Bronchial epithelial cell (primary cell): Measurements from ENCODE around the gene FARP1. TPM values are rescaled to one million over a fixed set of nuclear protein-coding genes. Genes with fewer than 3 reads are reported as not detected.

ENCODE experiments used
- DNase-seq: peaks from one replicate; pipeline ENCODE4 v3.0.0-alpha.2; 2010; ENCODE audit warnings: low read depth
- FAIRE-seq: peaks from 2 replicates; lab custom pipeline; 2011; peaks lifted over from hg19 to GRCh38; lab: Jason Lieb, UNC
- H3K27me3 ChIP-seq: 2 replicates; pipeline ENCODE4 v1.5.1; 2011; ENCODE audit warnings: low read length; ENCODE audit not compliant: control insufficient read depth, insufficient read depth
- H3K36me3 ChIP-seq: 2 replicates; pipeline ENCODE4 v1.5.1; 2011; ENCODE audit warnings: low read length; ENCODE audit not compliant: control insufficient read depth, insufficient read depth
- H3K4me3 ChIP-seq: 2 replicates; pipeline ENCODE4 v1.5.1; 2011; ENCODE audit warnings: mild to moderate bottlenecking, low read depth, low read length, control low read depth
- CTCF ChIP-seq: IDR thresholded peaks from 2 replicates; pipeline ENCODE4 v1.5.1; 2011; ENCODE audit warnings: mild to moderate bottlenecking, moderate library complexity, low read length, control low read depth, inconsistent platforms; ENCODE audit not compliant: insufficient read depth, severe bottlenecking
- total RNA-seq: library from RNA; depleted of rRNA; stranded (reverse); fragments of >200 nt; gene quantifications from 2 replicates; pipeline ENCODE4 v1.2.1, GENCODE V29; 2014

FARP1 gene
- total RNA-seq, 1 donor from 2014 or later: 11.1 TPM

- DNase-seq: peak; percentile 55
- no peak for FAIRE-seq
- H3K36me3 ChIP-seq: no peaks in the 10 kb centered on the region
Observed at GRCh38 chr13:98377635-98378378, 234.9 kb downstream of the FARP1 start.

GRCh38 chr13:98384739-98385138 is 241.8 kb downstream of the FARP1 start:
- FAIRE-seq: no peak
- peak; percentile 32 for DNase-seq
- TF ChIP-seq CTCF: no peak
- no peaks in the 10 kb centered on the region for H3K27me3 ChIP-seq
- H3K36me3 ChIP-seq: no peaks in the 10 kb centered on the region
- H3K4me3 ChIP-seq: no peak overlapping the region

More at GRCh38 chr13:98377635-98378378, 234.9 kb downstream of the FARP1 start:
- Histone ChIP-seq H3K4me3 (no peak overlapping the region), H3K27me3 (no peaks in the 10 kb centered on the region)
- no peak for TF ChIP-seq CTCF

GRCh38 chr13:98385606-98386005 is 242.7 kb downstream of the FARP1 start:
- Histone ChIP-seq H3K4me3 (no peak overlapping the region), H3K27me3 (no peaks in the 10 kb centered on the region), H3K36me3 (no peaks in the 10 kb centered on the region)
- no peak for FAIRE-seq
- TF ChIP-seq CTCF: no peak
- no peak for DNase-seq

GRCh38 chr13:98386637-98387036 is 243.7 kb downstream of the FARP1 start:
- DNase-seq (peak; percentile 19), FAIRE-seq (no peak)
- no peak overlapping the region for H3K4me3 ChIP-seq
- no peaks in the 10 kb centered on the region for H3K36me3 ChIP-seq
- no peak for TF ChIP-seq CTCF
- no peaks in the 10 kb centered on the region for H3K27me3 ChIP-seq

DNA sequence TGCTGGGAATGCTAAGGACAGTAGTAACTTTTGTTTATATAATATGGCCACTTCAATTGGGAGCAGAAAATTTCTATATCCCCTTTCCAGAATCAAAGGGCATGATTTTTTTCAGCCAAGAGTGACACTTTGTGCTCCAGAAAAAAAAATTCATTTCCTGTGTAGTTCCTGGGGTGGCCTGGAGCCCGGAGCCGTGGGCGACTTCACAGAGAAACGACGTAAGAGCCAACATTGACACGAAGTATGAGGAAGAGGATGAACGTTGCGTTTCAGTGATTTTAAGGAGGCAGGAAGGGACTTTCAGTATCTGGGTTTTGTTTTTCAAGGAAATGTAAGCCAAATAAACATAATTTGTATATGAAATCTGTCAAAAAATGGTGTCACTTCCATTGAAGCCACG is 246.4 kb downstream of the FARP1 start:
- H3K36me3 ChIP-seq: no peaks in the 10 kb centered on the region
- H3K27me3 ChIP-seq: no peaks in the 10 kb centered on the region
- FAIRE-seq (no peak), DNase-seq (no peak)
- TF ChIP-seq CTCF: no peak
- no peak overlapping the region for H3K4me3 ChIP-seq
